ENCODE measurements around the gene FRS2.
"Not testable (repeated sequence)": the region's sequence is repeated elsewhere in the genome, so short reads cannot be mapped to it uniquely, and the experiment has no call there.

Gene FRS2

DNA sequence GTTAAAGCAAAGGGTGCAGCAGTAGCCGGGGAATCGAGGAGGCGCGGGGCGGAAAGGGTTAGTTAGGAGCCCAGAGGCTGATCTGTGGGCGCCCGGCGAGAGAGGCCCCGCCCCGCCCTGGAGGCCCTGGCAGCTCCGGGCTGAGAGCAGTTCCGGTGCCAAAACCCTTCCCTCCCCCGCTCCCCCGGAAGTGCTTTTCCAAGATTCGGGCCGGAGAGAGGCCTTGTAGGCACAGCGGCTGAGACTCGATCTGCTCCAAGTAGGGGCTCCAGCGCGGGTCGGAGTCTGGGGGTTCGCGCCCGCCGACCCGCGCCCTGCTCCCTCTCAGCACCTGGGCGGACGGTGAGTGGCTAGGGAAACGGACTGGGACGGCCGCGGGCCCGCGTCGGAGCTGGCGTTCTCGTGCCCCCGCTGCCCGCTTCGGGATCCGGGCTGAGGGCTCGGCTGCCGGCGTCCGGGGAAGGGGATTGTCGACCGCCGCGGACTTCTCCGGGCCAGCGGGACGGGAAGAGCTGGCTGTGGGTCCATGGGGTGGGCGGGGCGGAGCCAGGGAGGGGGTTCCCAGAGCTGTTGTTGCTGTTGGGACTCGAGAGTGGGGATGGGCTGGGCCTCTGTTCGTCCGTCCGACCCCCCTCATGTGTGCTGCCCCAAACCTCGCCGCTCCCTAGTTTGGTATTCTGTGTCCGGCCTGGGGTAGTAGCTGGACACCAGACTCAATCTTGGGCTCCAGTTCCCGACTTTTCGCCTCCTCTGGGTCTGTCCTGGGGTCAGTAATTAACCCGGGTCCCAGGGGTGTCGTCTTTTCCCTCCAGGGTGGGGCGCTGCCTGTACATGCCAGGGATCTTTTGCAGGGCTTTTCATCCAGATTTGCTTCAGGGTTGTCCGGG is at the start of gene FRS2:
FRS2 (plus strand) TSS at position 200 of the 887 bp plus-strand sequence. CDS start 98,643 bp downstream, outside the sequence.
- peak; percentile 75 to 77 for DNase-seq

GRCh38 chr12:69421548-69421947 is 48.6 kb upstream of the FRS2 start:
- no peak for DNase-seq

- DNase-seq, result no peak
These were observed 46.9 kb upstream of the FRS2 start for GRCh38 chr12:69423037-69423905.

DNA sequence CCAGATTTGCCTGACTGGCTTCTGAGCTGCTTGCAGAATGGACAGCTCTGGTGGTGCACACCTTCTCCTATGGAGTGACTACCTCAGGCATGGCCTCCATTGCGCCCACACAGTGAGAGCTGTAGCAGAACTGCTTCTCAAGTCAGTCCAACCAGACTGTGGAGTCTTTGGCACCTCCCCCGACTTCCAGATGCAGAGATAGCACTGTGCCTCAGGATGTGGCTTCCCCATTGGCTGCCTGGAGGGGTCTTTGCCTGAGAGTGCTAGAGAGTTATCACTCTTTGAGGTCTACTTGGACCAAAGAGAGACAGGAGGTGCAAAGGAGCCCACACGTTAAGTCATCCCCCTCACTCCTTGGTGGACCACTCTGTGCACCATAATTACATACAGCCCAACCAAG is 44.8 kb upstream of the FRS2 start:
- no peak for DNase-seq

DNA sequence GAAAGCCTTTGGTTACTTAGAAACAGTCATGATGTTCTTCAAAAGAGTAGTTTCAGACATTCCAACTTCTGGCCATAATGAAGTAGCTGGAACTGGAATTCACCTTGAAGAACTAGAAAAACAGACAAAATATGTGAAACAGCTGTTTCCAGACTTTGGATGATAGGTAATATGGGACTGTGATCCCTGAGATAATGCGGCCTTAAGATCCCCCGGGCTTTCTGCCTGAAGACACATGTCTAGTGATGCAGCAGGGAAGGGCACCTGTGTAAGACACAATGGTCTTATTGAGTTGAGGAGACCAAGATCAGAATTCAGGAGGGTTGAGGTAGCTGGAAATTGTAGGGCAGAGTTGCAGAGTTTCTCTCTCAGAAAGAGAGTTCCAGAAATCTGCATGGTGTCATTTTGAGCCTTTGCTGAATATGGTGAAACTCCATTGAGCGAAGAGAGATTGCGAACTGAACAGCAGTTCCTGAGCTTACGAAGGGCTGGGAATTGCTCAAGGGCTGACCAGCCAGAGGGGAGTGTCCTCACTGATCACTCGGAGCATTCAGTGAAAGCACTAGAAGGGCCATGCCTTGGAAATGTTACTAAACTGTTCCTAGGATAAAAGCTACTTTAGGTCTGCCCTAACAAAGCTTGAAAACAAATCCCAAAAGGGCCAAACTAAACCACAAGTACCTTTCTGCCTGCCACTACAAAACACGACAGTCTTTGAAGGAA is 41.7 kb upstream of the FRS2 start:
- no peak for DNase-seq

- DNase-seq, result no peak
These were observed 39.1 kb upstream of the FRS2 start for GRCh38 chr12:69430942-69431590.

DNA sequence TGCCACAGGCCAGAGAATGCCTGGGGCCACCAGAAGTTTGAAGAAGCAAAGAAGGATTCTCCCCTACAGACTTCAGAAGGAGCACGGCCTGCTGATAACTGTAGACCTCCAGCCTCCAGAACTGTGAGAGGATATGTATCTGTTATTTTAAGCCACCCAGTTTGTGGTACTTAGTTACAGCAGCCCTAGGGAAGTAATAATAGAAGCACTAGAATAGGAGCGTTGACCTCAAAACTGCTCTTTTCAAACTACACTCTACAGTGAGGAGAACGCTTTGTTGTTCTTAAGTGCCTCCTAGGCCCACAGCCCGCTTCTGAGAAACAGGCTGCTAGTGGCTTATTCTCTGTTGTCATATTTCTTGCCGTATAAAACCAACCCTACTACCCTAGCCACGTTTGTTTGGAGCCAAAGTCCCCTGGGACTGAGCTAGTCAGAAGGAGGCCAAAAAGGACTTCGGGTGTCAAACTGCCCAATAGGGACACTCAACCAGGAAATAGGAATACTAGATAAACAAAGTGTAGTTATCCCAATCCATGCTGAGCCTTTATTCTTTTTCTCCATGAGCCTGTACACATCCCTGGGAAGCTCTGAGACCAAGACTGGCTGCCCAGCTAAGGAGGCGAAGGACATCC is 38.5 kb upstream of the FRS2 start:
- no peak for DNase-seq

- no peak for DNase-seq
These were observed 36.5 kb upstream of the FRS2 start for GRCh38 chr12:69433653-69434052.

DNA sequence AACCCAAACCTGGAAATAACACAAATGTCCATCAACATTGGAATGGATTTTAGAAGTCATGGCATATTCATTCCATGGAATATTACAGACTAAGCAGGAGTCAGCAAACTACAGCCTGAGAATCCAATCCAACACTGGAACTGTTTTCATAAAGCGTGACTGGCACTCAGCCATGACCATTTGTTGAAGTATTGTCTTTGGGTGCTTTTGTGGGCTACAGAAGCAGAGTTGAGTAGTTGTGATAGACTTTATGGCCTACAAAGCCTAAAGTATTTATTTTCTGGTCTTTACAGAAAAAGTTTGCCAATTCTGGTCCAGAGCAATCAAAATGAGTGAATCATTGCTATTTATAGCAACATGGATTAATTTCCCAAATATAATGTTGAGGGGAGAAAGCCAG is 34.5 kb upstream of the FRS2 start:
- no peak for DNase-seq

DNA sequence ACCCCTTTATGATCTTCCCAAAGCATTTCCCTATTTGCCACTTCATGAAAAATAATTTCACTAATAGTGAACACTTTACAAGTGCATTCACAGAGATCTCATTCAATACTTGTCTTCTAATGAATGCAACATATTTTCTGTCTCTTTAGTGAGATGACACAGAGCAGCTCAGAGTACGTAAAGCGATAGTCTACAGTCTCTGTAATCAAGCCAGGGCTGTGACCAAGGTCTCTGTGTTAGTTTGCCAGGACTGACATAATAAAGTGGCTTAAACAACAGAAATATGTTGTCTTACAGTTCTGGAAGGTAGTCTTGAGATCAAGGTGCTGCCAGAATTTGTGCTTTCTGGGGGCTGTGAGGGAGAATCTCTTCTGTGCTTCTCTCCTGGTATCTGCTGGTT is 33.1 kb upstream of the FRS2 start:
- no peak for DNase-seq

DNA sequence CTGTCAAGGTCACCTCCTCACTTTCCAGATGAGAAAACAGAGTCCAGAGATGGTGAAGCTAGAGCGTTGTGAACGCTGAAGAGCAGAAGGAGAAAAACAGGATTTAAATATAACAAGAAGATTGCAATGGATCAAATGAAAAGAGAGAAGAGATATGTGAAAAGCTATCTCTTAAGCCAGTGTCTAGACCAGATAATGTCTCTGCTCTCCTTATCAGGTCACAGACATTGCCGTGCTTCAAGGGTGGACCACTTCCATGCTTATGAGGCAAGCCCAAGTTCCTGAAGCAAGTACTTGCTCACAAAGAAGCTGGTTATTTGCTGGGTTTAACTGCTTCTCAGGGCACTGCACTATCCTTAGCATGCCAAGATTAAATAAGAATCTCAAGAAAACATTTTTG is 31.6 kb upstream of the FRS2 start:
- DNase-seq, result no peak

DNA sequence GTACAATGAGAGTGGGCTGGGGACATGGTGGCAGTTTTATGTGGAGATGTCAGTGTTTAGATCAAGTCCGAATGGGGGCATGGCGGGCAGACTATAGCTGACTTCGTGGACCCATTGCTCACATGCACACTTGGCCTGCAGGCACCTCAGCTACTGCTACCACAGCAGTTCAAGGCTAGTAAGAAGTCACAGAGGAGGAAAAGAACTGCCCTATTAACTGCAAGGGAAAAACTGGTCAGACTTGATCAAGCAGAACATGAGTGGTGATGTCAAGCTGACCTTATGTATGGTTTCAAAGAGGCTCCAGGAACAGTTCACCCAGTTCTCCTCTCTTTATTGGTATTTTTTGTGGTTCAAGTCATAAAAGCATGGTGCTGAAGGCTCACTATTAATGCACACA is 30.2 kb upstream of the FRS2 start:
- no peak for DNase-seq

- no peak for DNase-seq
These were observed 29.3 kb upstream of the FRS2 start for GRCh38 chr12:69440886-69441285.

DNA sequence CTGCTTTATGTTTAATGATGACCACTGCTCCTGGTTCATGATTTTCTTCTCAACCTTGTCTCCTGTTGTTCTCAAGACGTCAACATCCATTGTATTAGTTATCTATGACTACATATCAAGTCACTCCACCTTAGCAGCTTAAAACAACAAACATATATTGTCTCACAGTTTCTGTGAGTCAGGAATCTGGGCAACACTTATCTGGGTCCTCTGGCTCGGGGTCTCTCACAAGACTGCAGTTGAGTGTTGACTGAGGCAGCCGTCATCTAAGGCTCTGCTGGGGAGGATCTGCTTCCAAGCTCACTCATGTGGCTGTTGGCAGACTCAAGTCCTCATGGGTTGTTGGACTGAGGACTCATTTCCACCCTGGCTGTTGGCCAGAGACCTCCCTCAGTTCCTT is 27.3 kb upstream of the FRS2 start:
- DNase-seq, result no peak

DNA sequence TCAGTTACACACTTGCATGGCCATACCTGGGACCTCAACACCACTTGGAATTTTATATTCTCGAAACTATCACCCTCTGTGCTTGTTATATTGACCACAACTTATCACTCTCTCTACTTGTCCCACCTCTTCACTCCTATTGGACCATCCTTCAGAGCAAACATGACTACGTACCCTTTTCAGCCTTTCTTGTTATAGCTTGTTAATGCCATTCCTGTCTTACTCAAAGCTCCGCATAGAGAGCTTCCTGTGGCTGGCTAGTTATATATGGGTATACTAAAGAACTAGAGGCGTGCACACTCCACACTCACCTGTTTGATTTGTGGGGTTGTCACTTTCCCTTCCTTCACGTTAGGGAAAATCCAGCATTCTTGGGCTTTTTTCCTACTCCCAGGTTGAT is 26.3 kb upstream of the FRS2 start:
- DNase-seq, result no peak

DNA sequence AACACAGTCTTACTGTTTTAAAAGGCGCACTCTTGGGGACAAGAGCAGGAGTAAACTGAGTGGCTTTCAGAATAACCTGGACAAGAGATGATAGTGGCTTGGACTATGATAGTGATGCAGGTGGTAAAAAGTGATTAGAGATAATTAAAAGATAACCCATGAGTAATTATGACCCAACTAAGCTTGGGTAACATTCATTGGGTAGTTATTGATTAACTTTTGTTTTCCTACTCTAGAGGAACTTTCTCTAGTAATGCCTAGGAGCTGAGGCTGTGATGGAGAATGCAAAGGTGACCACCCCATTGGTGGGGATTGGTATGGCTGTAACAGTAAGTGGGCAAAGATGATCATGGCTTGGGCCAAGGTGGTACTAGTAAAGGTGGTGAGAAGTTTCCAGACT is 22.3 kb upstream of the FRS2 start:
- no peak for DNase-seq

DNA sequence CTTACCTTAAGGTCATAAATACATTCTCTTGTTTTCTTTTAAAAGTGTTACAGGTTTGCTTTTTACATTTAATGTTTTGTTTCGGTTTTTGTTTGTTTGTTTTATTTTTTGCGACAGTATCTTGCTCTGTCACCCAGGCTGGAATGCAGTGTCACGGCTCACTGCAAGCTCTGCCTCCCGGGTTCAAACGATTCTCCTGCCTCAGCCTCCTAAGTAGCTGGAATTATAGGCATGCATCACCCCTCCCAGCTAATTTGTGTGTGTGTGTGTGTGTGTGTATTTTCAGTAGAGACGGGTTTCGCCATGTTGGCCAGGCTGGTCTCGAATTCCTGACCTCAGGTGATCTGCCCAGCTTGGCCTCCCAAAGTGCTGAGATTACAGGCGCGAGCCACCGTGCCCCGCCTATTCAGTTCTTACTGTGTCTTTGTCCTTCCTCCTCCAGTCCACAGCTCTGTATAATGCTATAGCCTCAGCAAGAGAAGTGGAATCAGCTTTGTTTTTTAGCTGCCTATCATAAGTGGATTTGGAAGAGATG is 17.5 kb upstream of the FRS2 start:
- DNase-seq, result not testable (repeated sequence)

- no peak for DNase-seq
These were observed 13.9 kb upstream of the FRS2 start for GRCh38 chr12:69456239-69456638.

GRCh38 chr12:69457433-69457832 is 12.8 kb upstream of the FRS2 start:
- no peak for DNase-seq

DNA sequence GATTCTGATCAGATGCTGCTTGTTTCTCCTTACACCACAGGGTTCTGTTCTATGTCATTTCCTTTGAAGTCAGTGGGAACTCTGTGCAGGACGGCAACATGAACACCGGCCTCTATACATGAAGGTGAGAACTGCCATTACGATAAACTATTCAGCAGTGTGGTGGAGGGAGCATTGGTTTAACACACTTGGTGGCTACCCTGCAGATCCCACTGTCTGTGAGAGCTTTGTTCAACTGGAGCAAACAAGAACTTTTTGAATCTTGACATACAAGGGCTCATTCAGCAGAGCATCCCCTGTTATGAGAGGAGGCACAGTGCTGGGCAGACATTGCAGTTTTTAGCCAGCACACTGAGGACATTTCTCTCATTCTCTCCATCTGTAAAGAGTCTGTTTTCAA is 10.7 kb upstream of the FRS2 start:
- DNase-seq, result no peak

DNA sequence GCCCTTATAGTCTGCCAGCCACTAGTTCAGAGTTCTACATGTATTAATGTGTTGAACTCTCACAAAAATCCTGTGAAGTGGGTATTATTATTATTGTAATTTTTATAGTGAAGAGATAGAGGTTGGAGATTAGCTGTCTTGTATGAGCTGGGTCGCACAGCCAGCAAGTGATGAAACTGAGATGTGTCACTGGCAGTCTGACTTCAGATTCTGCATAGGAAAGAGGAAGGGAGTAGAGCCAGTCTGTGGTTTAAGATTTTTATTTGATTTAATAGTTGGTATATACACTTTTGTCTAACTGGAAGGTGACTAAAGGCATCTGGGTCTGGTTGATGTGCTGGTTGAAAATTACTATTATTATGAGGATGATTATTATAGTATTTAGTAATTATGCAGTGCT is 5.8 kb upstream of the FRS2 start:
- no peak for DNase-seq

DNA sequence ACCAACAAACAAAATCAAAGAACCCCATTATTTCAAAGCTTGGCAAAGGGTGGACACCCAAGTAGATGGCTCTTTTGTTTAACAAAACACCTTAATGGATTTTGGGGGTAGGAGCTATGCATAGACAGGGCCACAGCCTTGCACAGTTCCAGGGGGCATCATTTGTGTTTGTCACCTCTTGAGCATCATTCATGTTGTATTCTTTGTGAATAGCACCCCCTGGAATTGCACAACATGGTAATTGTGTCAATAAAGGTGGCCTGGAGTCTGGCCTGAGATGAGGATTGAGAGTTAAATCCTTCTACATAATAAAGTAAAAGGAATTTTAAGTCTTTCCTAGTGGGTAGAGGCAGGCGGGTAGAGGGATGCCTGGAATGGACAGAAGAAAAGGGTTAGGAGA is 3.3 kb upstream of the FRS2 start:
- no peak for DNase-seq

Measured in stimulated activated CD4-positive, alpha-beta T cell treated with anti-CD3 and anti-CD28 coated beads, Interleukin-2, amount 100 ng/mL, for 48 hours (primary cell).